Caco-2 (cell line): Measurements from ENCODE around the gene DDX46. TPM values are rescaled to one million over a fixed set of nuclear protein-coding genes. Genes with fewer than 3 reads are reported as not detected.
A peak's percentile ranks its signal among the peaks of the same experiment; 100 is the strongest.

Source experiments
- BruUV-seq: library from RNA; stranded (reverse); fragments of 400-500 nt; replicated peaks from 2 replicates; lab custom pipeline; 2021; lab: Mats Ljungman, UMichigan
- CTCF ChIA-PET: fragments of 300-600 bp; sonication (Branson Sonifier 250); formaldehyde crosslinking; loops from one replicate; lab custom pipeline; 2022; ENCODE audit warnings: antibody characterized with exemption; lab: Charles Lee
- POLR2A ChIA-PET: fragments of 300-600 bp; sonication (Branson Sonifier 250); formaldehyde crosslinking; loops from one replicate; lab custom pipeline; 2022; ENCODE audit warnings: antibody characterized with exemption; lab: Charles Lee
- DNase-seq, 2 experiments: peaks; one replicate each; pipeline versions ENCODE4 v3.0.0 to v3.0.0-alpha.2; 2020 to 2022
- H3K27me3 ChIP-seq: replicated peaks from 2 replicates; pipeline ENCODE4 v1.6.0; 2011; ENCODE audit warnings: low read length; ENCODE audit not compliant: control insufficient read depth, insufficient read depth
- H3K36me3 ChIP-seq: 2 replicates; pipeline ENCODE4 v1.5.1; 2011; ENCODE audit warnings: low read length; ENCODE audit not compliant: control insufficient read depth, insufficient read depth
- H3K4me1 ChIP-seq: fragments of 250-450 bp; sonication (Bioruptor Pico); 2 replicates; pipeline ENCODE4 v1.5.1; 2020; ENCODE audit warnings: mild to moderate bottlenecking
- H3K4me3 ChIP-seq: 2 replicates; pipeline ENCODE4 v1.5.1; 2011; ENCODE audit warnings: low read depth, mild to moderate bottlenecking, control low read depth, low read length
- H3K9me3 ChIP-seq: fragments of 250-450 bp; sonication (Bioruptor Pico); 2 replicates; pipeline ENCODE4 v1.5.1; 2020; ENCODE audit warnings: mild to moderate bottlenecking, moderate library complexity
- H3K27ac Mint-ChIP-seq: one replicate; pipeline ENCODE4 v1.8.0; 2022; ENCODE audit warnings: mixed read lengths; ENCODE audit not compliant: unreplicated experiment
- H3K27me3 Mint-ChIP-seq: one replicate; pipeline ENCODE4 v1.8.0; 2022; ENCODE audit warnings: mixed read lengths; ENCODE audit not compliant: insufficient read depth, unreplicated experiment
- H3K36me3 Mint-ChIP-seq: one replicate; pipeline ENCODE4 v1.8.0; 2022; ENCODE audit warnings: mild to moderate bottlenecking, mixed read lengths; ENCODE audit not compliant: insufficient read depth, unreplicated experiment
- H3K4me1 Mint-ChIP-seq: one replicate; pipeline ENCODE4 v1.8.0; 2022; ENCODE audit warnings: low read depth, mixed read lengths; ENCODE audit not compliant: unreplicated experiment
- H3K4me3 Mint-ChIP-seq: one replicate; pipeline ENCODE4 v1.8.0; 2022; ENCODE audit warnings: mild to moderate bottlenecking, moderate library complexity, mixed read lengths; ENCODE audit not compliant: unreplicated experiment
- H3K9me3 Mint-ChIP-seq: one replicate; pipeline ENCODE4 v1.8.0; 2022; ENCODE audit warnings: mixed read lengths; ENCODE audit not compliant: unreplicated experiment
- CTCF ChIP-seq, 2 experiments: fragments of 200-600 bp in 1 of 2; IDR thresholded peaks; 1 replicate in 1 of 2; 2 replicates in 1 of 2; pipeline versions ENCODE4 v1.5.1 to v1.8.0; 2011 to 2022; ENCODE audit warnings: antibody characterized with exemption in 1 of 2, control low read depth in 1 of 2, inconsistent platforms in 1 of 2, low read depth in 1 of 2, low read length in 1 of 2, mild to moderate bottlenecking in 1 of 2, moderate library complexity in 1 of 2; ENCODE audit not compliant: insufficient read depth in 1 of 2, severe bottlenecking in 1 of 2, unreplicated experiment in 1 of 2
- intact Hi-C: fragments of 100-400 bp; cut with micrococcal nuclease; formaldehyde crosslinking; loops from one replicate; pipeline ENCODE4 v1.10.0; 2022; ENCODE audit not compliant: unreplicated experiment
- total RNA-seq: library from RNA; stranded (reverse); gene quantifications from 2 replicates; pipeline ENCODE4 v1.2.3, GENCODE V29; 2022

DDX46 gene
- total RNA-seq, 1 experiment from 2014 or later, result 96.1 TPM

DNA sequence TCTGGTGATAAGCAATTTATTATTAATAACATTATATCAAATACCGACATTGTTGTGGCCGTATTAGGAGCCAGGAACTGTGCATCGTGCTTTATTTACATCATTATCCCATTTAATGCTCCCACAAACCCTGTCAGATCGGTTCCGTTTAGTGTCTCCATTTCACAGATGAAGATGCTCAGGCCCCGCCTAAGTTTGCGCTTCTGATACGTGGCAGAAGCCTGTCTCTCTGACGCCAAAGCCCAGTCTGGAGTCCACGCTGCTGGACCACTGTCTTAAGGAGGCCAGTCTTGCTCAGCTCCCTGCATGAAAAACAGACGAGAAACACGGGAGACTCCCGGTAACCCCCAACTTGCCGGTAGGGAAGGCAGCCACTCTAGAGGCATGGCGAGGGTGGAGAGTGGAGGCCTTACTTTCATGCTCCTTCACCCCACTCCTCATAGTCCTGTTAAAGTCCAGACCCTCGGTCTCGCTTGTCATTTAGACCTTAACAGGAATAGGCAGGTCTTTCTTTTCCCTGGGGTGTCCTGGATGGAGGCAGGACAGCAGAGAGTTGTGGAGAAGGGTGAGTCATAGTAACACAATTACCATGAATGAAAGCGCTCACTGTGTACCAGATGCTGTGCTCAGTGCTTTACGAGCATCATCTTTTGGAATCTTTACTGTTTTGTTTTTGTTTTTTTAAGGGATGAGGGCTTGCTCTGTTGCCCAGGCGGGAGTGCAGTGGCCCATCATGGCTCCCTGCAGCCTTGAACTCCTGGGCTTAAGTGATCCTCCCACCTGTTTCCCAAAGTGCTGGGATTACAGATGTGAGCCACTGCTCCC lies 116.5 kb downstream of the DDX46 start:
- peak; percentile 32 to 46 for DNase-seq
- Mint-ChIP-seq H3K4me1 (peaks cover 6% of the 10 kb centered on the region), H3K4me3 (peak overlapping the region; percentile 93), H3K36me3 (peaks cover 11% of the 10 kb centered on the region), H3K27ac (peak overlapping the region; percentile 90), H3K9me3 (no peaks in the 10 kb centered on the region), H3K27me3 (no peaks in the 10 kb centered on the region)
- POLR2A ChIA-PET, result no interaction called here
- Histone ChIP-seq H3K4me3 (peak overlapping the region; percentile 88), H3K27me3 (no peaks in the 10 kb centered on the region), H3K9me3 (no peaks in the 10 kb centered on the region), H3K4me1 (no peaks in the 10 kb centered on the region; the same call in 1 of the 2 replicates), H3K36me3 (no peaks in the 10 kb centered on the region)
- CTCF ChIA-PET, result interaction anchor here (0.5 to 1.5 kb wide), 2 partner anchors 25 to 30 kb away, joined by 3 to 11 read pairs; partner anchors contain the start of gene PCBD2
- intact Hi-C loops, result loop anchor here (1.0 kb wide), 2 partner anchors 29 kb away; no protein-coding TSS in a partner anchor
- no peak for TF ChIP-seq CTCF (IDR thresholded peaks at IDR 0.05; ENCODE audit: insufficient read depth in 1 of 2, low read depth in 1 of 2, low read length in 1 of 2, severe bottlenecking in 1 of 2, unreplicated experiment in 1 of 2)
- no TSS peak for BruUV-seq

DNA sequence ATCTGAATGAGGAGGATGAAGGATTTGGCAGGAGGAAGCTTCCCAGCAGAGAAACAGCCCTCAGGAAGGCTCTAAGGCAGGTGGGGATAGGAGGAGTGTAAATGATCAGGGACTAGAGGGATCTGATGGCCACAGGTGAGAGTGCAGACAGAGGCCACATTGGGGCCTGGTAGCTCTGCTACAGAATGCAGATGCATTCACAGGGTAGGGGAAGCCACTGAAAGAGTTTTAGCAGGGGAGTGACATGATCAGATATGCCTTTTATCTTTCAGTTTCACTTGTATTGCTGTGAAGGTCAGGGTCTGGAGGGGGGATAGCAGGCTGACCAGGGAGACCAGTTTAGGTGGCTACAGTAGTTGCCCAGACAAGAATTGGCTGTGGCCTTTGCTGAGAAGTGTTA lies 118.6 kb downstream of the DDX46 start:
- POLR2A ChIA-PET, result no interaction called here
- no peak overlapping the region for H3K4me3 ChIP-seq
- Mint-ChIP-seq H3K36me3 (peaks cover 11% of the 10 kb centered on the region), H3K4me3 (no peak overlapping the region), H3K27ac (no peak overlapping the region), H3K9me3 (no peaks in the 10 kb centered on the region), H3K27me3 (no peaks in the 10 kb centered on the region), H3K4me1 (peaks cover 6% of the 10 kb centered on the region)
- intact Hi-C loops, result no loop called here
- no peaks in the 10 kb centered on the region for H3K36me3 ChIP-seq
- H3K27me3 ChIP-seq, result no peaks in the 10 kb centered on the region
- no peaks in the 10 kb centered on the region; the same call in 1 of the 2 replicates for H3K4me1 ChIP-seq
- CTCF ChIA-PET, result no interaction called here
- no TSS peak for BruUV-seq
- no peaks in the 10 kb centered on the region for H3K9me3 ChIP-seq
- DNase-seq, result no peak
- no peak for TF ChIP-seq CTCF (IDR thresholded peaks at IDR 0.05; ENCODE audit: insufficient read depth in 1 of 2, low read depth in 1 of 2, low read length in 1 of 2, severe bottlenecking in 1 of 2, unreplicated experiment in 1 of 2)

DNA sequence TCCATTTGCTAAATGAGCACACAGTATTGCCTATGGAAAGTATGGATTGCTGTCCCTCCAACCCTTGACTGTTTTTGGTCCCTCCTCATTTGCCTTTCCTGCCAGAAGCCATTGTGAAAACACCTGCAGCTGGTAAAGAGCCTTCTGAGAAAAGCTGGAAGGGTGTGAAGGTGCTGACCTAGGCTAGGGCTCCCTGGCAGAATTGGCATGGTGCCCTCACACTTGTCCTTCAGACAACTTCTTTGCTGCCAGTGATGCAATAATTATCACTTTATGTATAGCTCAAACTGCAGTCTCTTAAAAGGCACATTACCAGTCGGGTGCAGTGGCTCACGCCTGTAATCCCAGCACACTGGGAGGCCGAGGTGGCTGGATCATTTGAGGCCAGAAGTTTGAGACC lies 119.8 kb downstream of the DDX46 start:
- no TSS peak for BruUV-seq

More for the DNA sequence above, 119.8 kb downstream of the DDX46 start:
- Mint-ChIP-seq H3K27me3 (no peaks in the 10 kb centered on the region), H3K4me3 (no peak overlapping the region), H3K36me3 (peaks cover 11% of the 10 kb centered on the region), H3K27ac (no peak overlapping the region), H3K9me3 (no peaks in the 10 kb centered on the region), H3K4me1 (peaks cover 4% of the 10 kb centered on the region)
- DNase-seq, result no peak
- Histone ChIP-seq H3K9me3 (no peaks in the 10 kb centered on the region), H3K36me3 (no peaks in the 10 kb centered on the region), H3K27me3 (no peaks in the 10 kb centered on the region), H3K4me3 (no peak overlapping the region), H3K4me1 (no peaks in the 10 kb centered on the region; the same call in 1 of the 2 replicates)
- CTCF ChIA-PET, result no interaction called here
- intact Hi-C loops, result no loop called here
- no peak for TF ChIP-seq CTCF (IDR thresholded peaks at IDR 0.05; ENCODE audit: insufficient read depth in 1 of 2, low read depth in 1 of 2, low read length in 1 of 2, severe bottlenecking in 1 of 2, unreplicated experiment in 1 of 2)
- POLR2A ChIA-PET, result no interaction called here
